GM12872 (cell line): Measurements from ENCODE around the gene FBXL14.

Experiments
- CTCF ChIP-seq: IDR thresholded peaks from 3 replicates; pipeline ENCODE4 v1.5.1; 2011; ENCODE audit warnings: low read depth, mild to moderate bottlenecking, low read length, moderate library complexity; ENCODE audit not compliant: insufficient read depth

Gene FBXL14

GRCh38 chr12:1566449-1567135, 27.8 kb downstream of the FBXL14 start:
- TF ChIP-seq CTCF: no peak

DNA sequence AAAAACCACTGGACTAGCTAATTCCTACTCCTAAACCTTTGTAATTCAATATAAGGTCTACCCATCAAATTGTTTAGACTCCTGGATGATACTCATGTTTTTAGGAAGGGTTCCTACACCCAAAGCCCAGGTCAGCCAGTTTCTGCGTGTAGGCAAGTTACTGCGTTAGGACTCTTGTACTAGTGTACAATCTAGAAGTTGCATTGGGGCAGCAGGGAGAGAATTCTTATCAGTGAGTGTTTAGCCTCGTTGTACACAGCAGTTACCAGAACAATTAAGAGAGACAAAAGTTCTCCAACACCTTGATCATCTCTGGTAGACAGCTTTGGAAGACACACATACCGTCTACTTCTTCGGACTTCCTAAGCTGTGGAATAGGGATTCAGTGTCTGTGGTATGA, 29.2 kb downstream of the FBXL14 start:
- no peak for TF ChIP-seq CTCF

DNA sequence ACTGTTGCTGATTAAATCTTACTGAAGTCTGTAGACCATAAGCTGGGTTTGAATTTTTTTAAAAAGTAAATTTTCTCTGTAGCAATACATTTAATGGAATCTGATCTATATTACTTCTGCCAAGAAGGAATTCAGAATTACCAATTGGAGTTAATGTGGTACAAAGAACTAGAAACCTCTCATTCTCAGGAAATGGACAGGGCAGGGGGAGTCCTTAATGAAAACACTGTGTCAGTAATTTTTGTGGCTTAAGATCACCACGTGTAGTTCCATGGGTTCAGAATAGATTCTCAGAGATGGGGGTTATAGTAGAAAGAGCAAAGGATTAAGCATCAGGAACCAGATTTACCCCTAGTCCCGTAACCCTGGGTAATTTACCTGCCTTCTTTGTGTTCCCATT, 30.3 kb downstream of the FBXL14 start:
- no peak for TF ChIP-seq CTCF

GRCh38 chr12:1562813-1563407, 31.5 kb downstream of the FBXL14 start:
- TF ChIP-seq CTCF: no peak

- no peak for TF ChIP-seq CTCF
These were observed 33.7 kb downstream of the FBXL14 start for GRCh38 chr12:1560704-1561103.

DNA sequence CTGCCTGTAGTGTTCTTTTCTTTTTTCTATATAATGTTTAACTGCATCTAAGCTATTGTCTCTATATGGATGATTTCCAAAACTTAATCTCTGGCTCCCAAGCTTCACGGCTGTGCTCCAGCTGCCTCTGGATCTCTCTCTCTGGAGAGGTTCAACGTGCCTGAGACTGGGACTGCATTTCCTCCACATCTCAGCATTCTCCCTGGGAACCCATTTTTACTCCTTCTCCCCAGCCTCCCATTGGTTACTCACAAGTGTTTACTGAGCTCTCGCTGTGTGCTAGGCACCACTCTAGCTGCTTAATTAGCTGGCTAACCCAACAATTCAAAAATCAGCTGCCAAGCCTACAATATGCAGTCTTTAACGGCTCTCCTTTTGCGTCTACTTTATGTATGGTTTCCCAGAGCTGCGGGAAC, 34.7 kb downstream of the FBXL14 start:
- no peak for TF ChIP-seq CTCF

GRCh38 chr12:1553987-1554982, 40.1 kb downstream of the FBXL14 start:
- TF ChIP-seq CTCF: 0 out of 3 replicates have a peak, but pooled peaks have one; percentile 16
